ENCODE results near the gene GRIK4.

The GRIK4 gene

DNA sequence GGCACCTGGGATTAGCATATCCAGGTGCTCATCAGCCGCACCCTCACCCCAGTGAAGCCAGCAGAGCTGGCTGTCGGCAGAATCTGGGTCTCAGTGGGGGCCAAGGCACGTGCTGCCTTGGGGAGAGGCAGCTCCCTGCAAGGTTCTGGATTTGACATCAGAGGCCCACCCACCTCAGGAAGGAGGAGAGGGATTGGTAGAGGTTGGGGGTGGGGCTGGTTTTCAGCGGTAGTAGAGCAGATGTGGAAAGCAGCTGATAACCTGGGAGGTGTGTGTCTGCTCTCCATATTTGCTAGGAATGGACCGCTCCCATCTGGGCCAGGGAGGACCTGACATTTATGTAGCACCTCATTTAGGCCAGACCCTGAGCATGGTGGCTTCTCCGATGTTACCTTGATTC, 147.5 kb downstream of the GRIK4 start:
- H3K27ac ChIP-seq (ENCODE audit: low read depth, low read length), result no peak overlapping the region

DNA sequence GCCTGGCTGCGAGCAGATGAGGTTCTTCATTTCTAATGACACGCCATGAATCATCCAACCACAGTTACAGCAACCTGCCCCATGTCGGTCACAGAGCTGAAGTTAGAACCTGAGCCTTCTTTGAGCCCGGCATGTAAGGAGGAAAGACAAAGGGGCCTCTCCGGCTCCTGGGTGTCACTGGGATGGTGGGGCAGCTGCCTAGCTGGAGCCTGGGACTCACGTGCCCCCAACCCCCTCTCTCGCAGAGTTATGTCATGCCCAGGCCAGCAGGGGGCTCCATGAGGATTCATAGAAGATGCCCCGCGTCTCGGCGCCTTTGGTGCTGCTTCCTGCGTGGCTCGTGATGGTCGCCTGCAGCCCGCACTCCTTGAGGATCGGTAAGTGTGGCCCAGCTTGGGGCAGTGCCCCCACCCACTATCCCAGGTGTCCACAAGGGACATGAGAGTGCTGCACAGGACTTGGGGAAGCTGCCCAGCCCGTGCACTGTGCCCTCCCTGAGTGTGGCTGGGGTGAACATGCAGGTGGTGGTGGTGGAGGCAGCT, 148.5 kb downstream of the GRIK4 start:
- H3K27me3 ChIP-seq (ENCODE audit: control insufficient read depth, insufficient read depth, low read length), result peaks cover 27% of the 10 kb centered on the region
- H3K4me1 ChIP-seq (ENCODE audit: control insufficient read depth, insufficient read depth, low read length), result peaks cover 15% of the 10 kb centered on the region
- H3K4me3 ChIP-seq (ENCODE audit: low read depth, low read length), result no peak overlapping the region
- H3K36me3 ChIP-seq (ENCODE audit: control insufficient read depth, insufficient read depth, low read length), result no peaks in the 10 kb centered on the region
- H3K9ac ChIP-seq (ENCODE audit: low read length), result no peak overlapping the region
- H3K9me3 ChIP-seq (ENCODE audit: control insufficient read depth, insufficient read depth, low read depth, low read length), result no peaks in the 10 kb centered on the region
- no peak overlapping the region for H3K27ac ChIP-seq (ENCODE audit: low read depth, low read length)

More for the DNA sequence above, 147.5 kb downstream of the GRIK4 start:
- Histone ChIP-seq H3K36me3 (ENCODE audit: control insufficient read depth, insufficient read depth, low read length) (no peaks in the 10 kb centered on the region), H3K4me1 (ENCODE audit: control insufficient read depth, insufficient read depth, low read length) (peaks cover 15% of the 10 kb centered on the region), H3K27me3 (ENCODE audit: control insufficient read depth, insufficient read depth, low read length) (peaks cover 29% of the 10 kb centered on the region), H3K4me3 (ENCODE audit: low read depth, low read length) (no peak overlapping the region), H3K9me3 (ENCODE audit: control insufficient read depth, insufficient read depth, low read depth, low read length) (no peaks in the 10 kb centered on the region), H3K9ac (ENCODE audit: low read length) (no peak overlapping the region)

DNA sequence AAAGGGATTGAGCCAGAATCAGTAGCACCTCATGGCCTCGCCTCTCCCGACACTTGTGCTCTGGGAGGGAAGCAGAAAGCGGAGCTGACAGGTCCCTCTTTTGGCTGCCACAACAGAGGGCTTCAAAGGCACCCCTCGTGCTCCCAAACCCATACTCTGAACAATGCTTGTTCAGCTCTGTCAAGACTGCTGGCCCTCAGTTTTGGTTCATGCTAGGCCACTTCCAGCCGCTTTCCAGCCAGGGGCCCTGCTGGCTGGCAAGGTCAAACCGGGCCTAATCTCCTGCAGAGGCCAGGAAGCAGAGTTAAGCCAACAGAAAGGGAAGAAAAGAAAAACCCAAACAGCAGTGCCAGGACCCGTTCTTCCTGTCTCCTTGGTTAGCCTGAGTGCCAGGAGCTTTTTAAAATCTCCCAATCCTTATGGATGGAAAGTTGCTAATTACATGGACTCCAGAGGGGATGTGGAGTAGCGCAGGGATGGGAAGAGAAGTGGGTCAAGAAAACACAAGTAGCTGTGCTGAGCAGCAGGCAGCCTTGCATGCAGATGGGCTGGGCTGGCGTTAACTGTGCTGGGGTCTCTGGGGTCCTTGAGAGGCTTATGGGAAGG, 150.6 kb downstream of the GRIK4 start:
- Histone ChIP-seq H3K36me3 (ENCODE audit: control insufficient read depth, insufficient read depth, low read length) (no peaks in the 10 kb centered on the region), H3K4me1 (ENCODE audit: control insufficient read depth, insufficient read depth, low read length) (peaks cover 15% of the 10 kb centered on the region), H3K27ac (ENCODE audit: low read depth, low read length) (no peak overlapping the region), H3K4me3 (ENCODE audit: low read depth, low read length) (no peak overlapping the region), H3K9ac (ENCODE audit: low read length) (no peak overlapping the region), H3K9me3 (ENCODE audit: control insufficient read depth, insufficient read depth, low read depth, low read length) (no peaks in the 10 kb centered on the region), H3K27me3 (ENCODE audit: control insufficient read depth, insufficient read depth, low read length) (peaks cover 13% of the 10 kb centered on the region; the same call in 1 of the 2 replicates)

DNA sequence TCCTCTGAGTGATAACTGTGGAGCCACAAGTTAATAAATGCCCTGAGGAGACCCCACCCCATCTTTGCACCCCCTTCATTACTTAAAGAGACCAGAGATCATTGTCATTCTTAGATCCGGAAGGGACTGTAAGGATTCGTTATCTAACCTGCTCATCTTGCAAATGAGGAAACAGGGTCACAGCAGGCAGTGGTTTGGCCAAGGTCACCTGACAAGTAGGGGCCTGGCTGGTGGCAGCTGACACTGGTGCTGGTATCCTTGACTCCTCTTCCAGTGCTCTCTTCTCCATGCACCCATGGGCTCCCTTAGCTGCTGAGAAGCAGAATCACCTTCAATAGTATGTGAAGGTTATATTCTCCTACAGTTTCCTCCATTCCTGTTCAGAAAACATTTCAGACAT, 151.6 kb downstream of the GRIK4 start:
- no peak overlapping the region for H3K4me3 ChIP-seq (ENCODE audit: low read depth, low read length)
- no peak overlapping the region for H3K9ac ChIP-seq (ENCODE audit: low read length)
- no peak overlapping the region for H3K27ac ChIP-seq (ENCODE audit: low read depth, low read length)
- H3K36me3 ChIP-seq (ENCODE audit: control insufficient read depth, insufficient read depth, low read length), result no peaks in the 10 kb centered on the region
- H3K4me1 ChIP-seq (ENCODE audit: control insufficient read depth, insufficient read depth, low read length), result peaks cover 15% of the 10 kb centered on the region
- no peaks in the 10 kb centered on the region for H3K9me3 ChIP-seq (ENCODE audit: control insufficient read depth, insufficient read depth, low read depth, low read length)
- peaks cover 16% of the 10 kb centered on the region; the same call in 1 of the 2 replicates for H3K27me3 ChIP-seq (ENCODE audit: control insufficient read depth, insufficient read depth, low read length)

DNA sequence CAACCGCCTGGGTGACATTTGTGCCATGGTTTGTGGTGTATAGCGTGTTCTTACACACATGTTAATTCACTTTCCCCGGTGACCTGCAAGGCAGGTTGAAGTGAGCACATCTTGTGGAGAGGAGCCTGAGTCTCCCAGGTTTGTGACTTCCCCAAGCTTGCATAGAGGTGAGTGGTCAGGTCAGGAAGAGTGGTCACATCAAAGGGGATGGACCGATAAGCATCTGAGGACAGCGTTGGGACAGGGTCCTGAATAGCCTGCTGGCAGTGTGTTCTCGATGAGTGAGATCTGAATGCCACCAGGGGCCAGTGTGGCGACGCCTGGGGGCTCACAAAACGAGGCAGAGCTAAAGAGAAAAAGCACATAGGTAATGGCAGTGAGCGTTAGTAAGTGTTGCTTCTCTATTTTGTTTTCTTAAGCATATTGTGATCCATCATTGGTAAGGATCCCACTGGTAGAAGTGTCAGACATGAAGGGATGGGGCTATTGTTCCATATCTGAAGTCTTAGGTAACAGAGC, 154.6 kb downstream of the GRIK4 start:
- no peaks in the 10 kb centered on the region for H3K36me3 ChIP-seq (ENCODE audit: control insufficient read depth, insufficient read depth, low read length)
- no peak overlapping the region for H3K4me3 ChIP-seq (ENCODE audit: low read depth, low read length)
- H3K27me3 ChIP-seq (ENCODE audit: control insufficient read depth, insufficient read depth, low read length), result peaks cover 23% of the 10 kb centered on the region; the same call in 1 of the 2 replicates
- no peak overlapping the region for H3K9ac ChIP-seq (ENCODE audit: low read length)
- H3K27ac ChIP-seq (ENCODE audit: low read depth, low read length), result no peak overlapping the region
- H3K4me1 ChIP-seq (ENCODE audit: control insufficient read depth, insufficient read depth, low read length), result peaks cover 15% of the 10 kb centered on the region
- no peaks in the 10 kb centered on the region for H3K9me3 ChIP-seq (ENCODE audit: control insufficient read depth, insufficient read depth, low read depth, low read length)

DNA sequence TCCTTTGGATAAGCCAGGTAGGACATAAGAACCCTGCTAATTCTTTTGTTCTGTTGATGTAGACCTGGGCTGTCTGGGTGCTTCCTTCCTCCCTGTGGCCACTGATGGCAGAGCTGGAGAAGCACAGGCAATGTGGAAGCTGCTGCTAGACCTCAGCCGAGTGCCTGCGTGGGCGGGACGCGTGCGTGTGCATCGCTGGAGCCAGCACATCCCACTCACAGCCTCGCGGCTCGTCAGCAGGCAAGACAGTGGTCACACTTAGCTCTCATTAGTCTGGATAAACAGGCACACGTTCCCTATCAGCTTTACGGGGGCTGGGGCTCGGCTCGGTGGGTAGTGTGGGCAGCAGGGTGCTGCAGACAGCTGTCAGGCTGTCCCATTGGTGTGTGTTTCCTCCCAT, 155.7 kb downstream of the GRIK4 start:
- Histone ChIP-seq H3K9ac (ENCODE audit: low read length) (no peak overlapping the region), H3K9me3 (ENCODE audit: control insufficient read depth, insufficient read depth, low read depth, low read length) (no peaks in the 10 kb centered on the region), H3K27ac (ENCODE audit: low read depth, low read length) (no peak overlapping the region), H3K4me1 (ENCODE audit: control insufficient read depth, insufficient read depth, low read length) (peaks cover 11% of the 10 kb centered on the region; the same call in 1 of the 2 replicates), H3K27me3 (ENCODE audit: control insufficient read depth, insufficient read depth, low read length) (peaks cover 23% of the 10 kb centered on the region; the same call in 1 of the 2 replicates), H3K36me3 (ENCODE audit: control insufficient read depth, insufficient read depth, low read length) (no peaks in the 10 kb centered on the region), H3K4me3 (ENCODE audit: low read depth, low read length) (no peak overlapping the region)

DNA sequence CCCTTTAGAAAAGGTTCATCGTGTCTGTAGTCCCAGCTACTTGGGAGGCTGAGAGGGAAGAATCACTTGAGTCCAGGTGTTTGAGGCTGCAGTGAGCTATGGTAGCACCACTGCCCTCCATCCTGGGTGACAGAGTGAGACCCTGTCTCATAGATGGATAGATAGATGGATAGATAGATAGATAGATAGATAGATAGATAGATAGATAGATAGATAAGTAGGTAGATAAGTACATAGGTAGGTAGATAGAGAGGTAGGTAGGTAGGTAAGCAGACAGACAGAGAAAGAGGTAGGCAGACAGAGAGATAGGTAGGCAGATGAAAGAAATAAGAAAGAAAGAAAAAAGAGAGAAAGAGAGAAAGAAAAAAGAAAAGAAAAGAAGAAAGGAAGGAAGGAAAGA, 156.4 kb downstream of the GRIK4 start:
- Histone ChIP-seq H3K36me3 (ENCODE audit: control insufficient read depth, insufficient read depth, low read length) (no peaks in the 10 kb centered on the region), H3K27me3 (ENCODE audit: control insufficient read depth, insufficient read depth, low read length) (peaks cover 23% of the 10 kb centered on the region; the same call in 1 of the 2 replicates), H3K4me3 (ENCODE audit: low read depth, low read length) (no peak overlapping the region), H3K27ac (ENCODE audit: low read depth, low read length) (no peak overlapping the region), H3K9me3 (ENCODE audit: control insufficient read depth, insufficient read depth, low read depth, low read length) (no peaks in the 10 kb centered on the region), H3K9ac (ENCODE audit: low read length) (no peak overlapping the region), H3K4me1 (ENCODE audit: control insufficient read depth, insufficient read depth, low read length) (peaks cover 4% of the 10 kb centered on the region; the same call in 1 of the 2 replicates)

DNA sequence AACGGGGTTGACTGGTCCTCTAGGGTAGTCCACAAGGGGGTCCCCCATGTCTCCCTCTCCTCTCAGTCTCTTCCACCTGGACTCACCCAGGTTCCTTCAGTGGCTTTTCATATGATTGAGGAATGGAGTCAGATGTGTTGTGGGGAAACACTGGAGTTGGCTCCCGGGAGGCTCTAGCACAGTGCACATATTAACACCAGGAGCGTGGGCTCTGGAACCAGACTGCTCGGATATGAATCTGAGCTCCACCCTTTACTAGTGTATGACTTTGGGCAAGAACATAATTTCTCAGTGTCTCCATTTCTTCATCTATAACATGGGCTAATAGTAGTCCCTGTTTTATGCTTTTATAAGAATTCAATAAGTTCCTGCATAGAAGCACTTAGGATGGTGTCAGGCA, 157.0 kb downstream of the GRIK4 start:
- Histone ChIP-seq H3K36me3 (ENCODE audit: control insufficient read depth, insufficient read depth, low read length) (no peaks in the 10 kb centered on the region), H3K27ac (ENCODE audit: low read depth, low read length) (no peak overlapping the region), H3K9me3 (ENCODE audit: control insufficient read depth, insufficient read depth, low read depth, low read length) (no peaks in the 10 kb centered on the region), H3K27me3 (ENCODE audit: control insufficient read depth, insufficient read depth, low read length) (peaks cover 23% of the 10 kb centered on the region; the same call in 1 of the 2 replicates), H3K4me1 (ENCODE audit: control insufficient read depth, insufficient read depth, low read length) (no peaks in the 10 kb centered on the region; the same call in 1 of the 2 replicates), H3K9ac (ENCODE audit: low read length) (no peak overlapping the region), H3K4me3 (ENCODE audit: low read depth, low read length) (no peak overlapping the region)

DNA sequence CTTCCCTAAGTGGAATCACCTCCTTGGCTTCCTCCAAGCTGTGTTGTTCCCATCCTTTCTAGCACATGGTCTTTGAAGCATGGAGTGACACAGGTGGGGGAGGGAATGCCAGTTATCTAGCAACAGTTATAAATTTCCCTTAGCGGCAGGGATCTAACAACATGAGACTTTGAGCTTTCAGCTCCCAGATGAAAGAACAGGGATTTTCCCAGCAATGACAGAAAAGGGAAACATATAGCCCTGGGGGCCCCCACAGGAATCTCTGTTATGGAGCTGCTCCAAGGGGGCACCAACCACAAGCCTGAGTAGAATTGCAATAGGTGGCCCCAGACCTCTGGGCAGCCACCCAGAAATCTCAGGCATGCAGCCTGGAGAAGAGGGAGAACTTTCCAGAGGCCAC, 163.0 kb downstream of the GRIK4 start:
- Histone ChIP-seq H3K27ac (ENCODE audit: low read depth, low read length) (no peak overlapping the region), H3K4me1 (ENCODE audit: control insufficient read depth, insufficient read depth, low read length) (no peaks in the 10 kb centered on the region), H3K36me3 (ENCODE audit: control insufficient read depth, insufficient read depth, low read length) (no peaks in the 10 kb centered on the region), H3K27me3 (ENCODE audit: control insufficient read depth, insufficient read depth, low read length) (no peaks in the 10 kb centered on the region; the same call in 1 of the 2 replicates), H3K9ac (ENCODE audit: low read length) (no peak overlapping the region), H3K9me3 (ENCODE audit: control insufficient read depth, insufficient read depth, low read depth, low read length) (no peaks in the 10 kb centered on the region), H3K4me3 (ENCODE audit: low read depth, low read length) (no peak overlapping the region)

DNA sequence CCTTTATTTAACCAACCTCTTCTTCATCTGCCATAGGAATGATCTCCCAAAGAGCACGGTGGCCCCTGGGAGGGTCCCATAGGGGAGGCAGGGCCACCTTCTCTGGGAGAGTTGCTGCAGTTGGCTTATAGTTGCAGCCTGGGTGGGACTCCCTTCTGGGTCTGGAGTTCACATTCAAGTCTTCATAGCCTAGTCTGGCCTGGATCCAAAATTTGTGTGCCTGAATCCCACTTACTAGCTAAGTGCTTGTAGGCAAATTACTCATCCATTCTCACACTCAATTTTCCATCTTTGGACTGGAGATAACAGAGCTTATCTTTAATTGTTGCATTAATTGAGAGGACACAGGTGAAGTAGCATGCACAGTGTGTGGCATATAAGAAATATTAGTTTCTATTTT, 163.6 kb downstream of the GRIK4 start:
- no peaks in the 10 kb centered on the region for H3K36me3 ChIP-seq (ENCODE audit: control insufficient read depth, insufficient read depth, low read length)
- no peak overlapping the region for H3K9ac ChIP-seq (ENCODE audit: low read length)
- H3K4me3 ChIP-seq (ENCODE audit: low read depth, low read length), result no peak overlapping the region
- H3K27me3 ChIP-seq (ENCODE audit: control insufficient read depth, insufficient read depth, low read length), result no peaks in the 10 kb centered on the region
- H3K4me1 ChIP-seq (ENCODE audit: control insufficient read depth, insufficient read depth, low read length), result no peaks in the 10 kb centered on the region
- H3K9me3 ChIP-seq (ENCODE audit: control insufficient read depth, insufficient read depth, low read depth, low read length), result no peaks in the 10 kb centered on the region
- H3K27ac ChIP-seq (ENCODE audit: low read depth, low read length), result no peak overlapping the region

DNA sequence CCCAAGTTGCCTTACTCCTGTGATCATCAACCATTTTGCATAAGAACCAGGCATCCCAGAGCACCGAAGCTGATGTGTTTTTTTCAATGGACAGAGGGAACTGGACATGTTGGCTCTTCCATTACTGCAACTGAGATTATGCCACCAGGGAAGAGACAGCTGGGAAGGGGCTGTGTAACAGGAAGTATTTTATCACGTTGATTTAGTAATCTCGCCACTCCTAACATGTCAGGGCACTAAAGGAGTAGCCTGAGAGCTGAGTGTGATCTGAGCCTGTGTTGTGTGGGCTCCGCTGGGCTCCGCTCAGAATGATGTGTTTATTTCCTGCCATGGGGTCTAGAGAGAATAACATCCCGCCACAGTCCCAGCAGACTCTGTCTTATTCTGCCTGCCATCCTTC, 165.4 kb downstream of the GRIK4 start:
- no peaks in the 10 kb centered on the region for H3K36me3 ChIP-seq (ENCODE audit: control insufficient read depth, insufficient read depth, low read length)
- no peak overlapping the region for H3K4me3 ChIP-seq (ENCODE audit: low read depth, low read length)
- H3K9me3 ChIP-seq (ENCODE audit: control insufficient read depth, insufficient read depth, low read depth, low read length), result no peaks in the 10 kb centered on the region
- no peak overlapping the region for H3K9ac ChIP-seq (ENCODE audit: low read length)
- no peak overlapping the region for H3K27ac ChIP-seq (ENCODE audit: low read depth, low read length)
- H3K4me1 ChIP-seq (ENCODE audit: control insufficient read depth, insufficient read depth, low read length), result peaks cover 8% of the 10 kb centered on the region; the same call in 1 of the 2 replicates
- no peaks in the 10 kb centered on the region for H3K27me3 ChIP-seq (ENCODE audit: control insufficient read depth, insufficient read depth, low read length)
